Astrocyte of the spinal cord (primary cell): ENCODE data around the gene GRB10.
"Not testable (repeated sequence)": the region's sequence is repeated elsewhere in the genome, so short reads cannot be mapped to it uniquely, and the experiment has no call there.

Source experiments
- DNase-seq: peaks from one replicate; pipeline ENCODE4 v3.0.0; 2011; ENCODE audit warnings: low read depth, low spot score
- H3K4me3 ChIP-seq: 2 replicates; pipeline ENCODE4 v1.5.1; 2011; ENCODE audit warnings: low read depth, mild to moderate bottlenecking, low read length, moderate library complexity
- in situ Hi-C: cut with HindIII; loops from 2 replicates; pipeline ENCODE4 v1.10.0; 2017; ENCODE audit warnings: low sequenced_read_pairs
- TF ChIP-seq, protein P1 (sequence below): IDR thresholded peaks from 2 replicates; pipeline ENCODE4 v1.5.1; 2012; ENCODE audit warnings: low read depth, mild to moderate bottlenecking, low read length, inconsistent platforms

GRB10 gene

DNA sequence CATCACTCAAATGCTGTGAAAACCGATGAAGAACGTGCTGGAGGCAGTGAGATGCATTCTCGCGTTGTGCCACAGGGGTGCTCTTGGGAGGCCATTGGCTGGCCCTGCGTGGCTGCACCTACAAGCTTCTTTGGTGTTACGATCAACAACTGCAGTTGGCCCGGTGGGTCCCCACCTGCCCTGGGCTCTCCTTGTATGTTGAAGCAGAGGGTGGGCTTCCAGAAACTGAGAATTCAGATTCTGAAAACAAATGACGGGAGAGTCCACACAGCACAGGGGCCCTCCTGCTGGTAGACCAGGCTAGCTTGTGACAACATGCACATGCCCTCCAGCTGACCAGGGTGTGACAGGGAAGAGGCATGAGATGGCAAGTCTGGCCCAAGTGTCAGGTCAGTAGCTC lies 193.8 kb downstream of the GRB10 start:
- TF ChIP-seq, protein P1, sequence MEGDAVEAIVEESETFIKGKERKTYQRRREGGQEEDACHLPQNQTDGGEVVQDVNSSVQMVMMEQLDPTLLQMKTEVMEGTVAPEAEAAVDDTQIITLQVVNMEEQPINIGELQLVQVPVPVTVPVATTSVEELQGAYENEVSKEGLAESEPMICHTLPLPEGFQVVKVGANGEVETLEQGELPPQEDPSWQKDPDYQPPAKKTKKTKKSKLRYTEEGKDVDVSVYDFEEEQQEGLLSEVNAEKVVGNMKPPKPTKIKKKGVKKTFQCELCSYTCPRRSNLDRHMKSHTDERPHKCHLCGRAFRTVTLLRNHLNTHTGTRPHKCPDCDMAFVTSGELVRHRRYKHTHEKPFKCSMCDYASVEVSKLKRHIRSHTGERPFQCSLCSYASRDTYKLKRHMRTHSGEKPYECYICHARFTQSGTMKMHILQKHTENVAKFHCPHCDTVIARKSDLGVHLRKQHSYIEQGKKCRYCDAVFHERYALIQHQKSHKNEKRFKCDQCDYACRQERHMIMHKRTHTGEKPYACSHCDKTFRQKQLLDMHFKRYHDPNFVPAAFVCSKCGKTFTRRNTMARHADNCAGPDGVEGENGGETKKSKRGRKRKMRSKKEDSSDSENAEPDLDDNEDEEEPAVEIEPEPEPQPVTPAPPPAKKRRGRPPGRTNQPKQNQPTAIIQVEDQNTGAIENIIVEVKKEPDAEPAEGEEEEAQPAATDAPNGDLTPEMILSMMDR: peak; percentile 37
- no peak overlapping the region for H3K4me3 ChIP-seq
- in situ Hi-C loops: no loop called here
- DNase-seq: no peak

DNA sequence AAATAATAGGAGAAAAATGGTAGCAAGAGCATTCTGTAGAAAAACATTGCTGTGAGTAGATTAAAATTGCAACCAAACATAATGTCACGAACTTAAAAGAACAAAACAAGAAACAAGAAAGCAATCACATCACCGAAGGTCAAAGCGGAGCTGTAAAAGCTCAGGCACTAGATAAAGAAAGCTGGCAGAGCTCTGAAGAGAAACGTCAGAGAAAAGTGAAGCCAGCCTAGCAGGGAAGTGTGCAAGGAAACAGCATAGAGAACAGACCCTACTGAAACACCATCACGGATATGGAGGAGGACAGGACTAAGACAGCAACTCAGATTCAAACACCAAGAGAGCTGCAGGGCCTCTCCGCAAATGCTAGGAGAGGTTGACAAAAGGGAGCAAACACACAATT lies 195.0 kb downstream of the GRB10 start:
- no peak for DNase-seq
- no peak overlapping the region for H3K4me3 ChIP-seq
- TF ChIP-seq, protein P1: no peak
- in situ Hi-C loops: no loop called here

DNA sequence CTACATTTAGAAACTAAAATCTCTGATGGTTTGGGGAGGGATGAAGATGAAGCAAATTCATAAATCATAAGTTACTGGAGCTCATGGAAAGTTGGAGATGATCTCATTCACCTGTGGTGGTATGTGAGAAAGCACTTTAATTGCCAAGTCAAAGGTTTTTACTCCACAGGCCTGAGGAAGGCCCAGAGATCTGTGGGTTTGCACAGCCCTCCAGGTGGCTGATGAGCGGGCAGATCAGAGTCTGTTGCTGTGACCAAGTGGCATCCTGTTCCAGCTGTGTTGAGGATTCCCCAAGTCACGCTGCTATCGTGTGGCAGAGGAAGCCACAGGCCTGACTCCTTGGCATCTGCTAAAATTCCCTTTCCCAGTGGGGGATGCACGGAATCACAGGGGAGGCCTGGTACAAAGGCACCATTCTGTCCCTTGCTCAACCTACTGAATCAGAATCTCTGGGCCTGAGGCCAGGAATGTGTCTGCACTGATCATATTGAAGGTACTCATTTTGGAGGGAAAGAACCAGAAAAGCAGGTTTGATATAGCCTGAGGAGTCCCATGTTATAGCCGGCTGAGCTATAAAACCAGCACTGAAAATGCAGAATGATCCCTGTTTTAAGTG lies 197.8 kb downstream of the GRB10 start:
- no peak for DNase-seq
- in situ Hi-C loops: no loop called here
- H3K4me3 ChIP-seq: no peak overlapping the region
- TF ChIP-seq, protein P1: no peak

DNA sequence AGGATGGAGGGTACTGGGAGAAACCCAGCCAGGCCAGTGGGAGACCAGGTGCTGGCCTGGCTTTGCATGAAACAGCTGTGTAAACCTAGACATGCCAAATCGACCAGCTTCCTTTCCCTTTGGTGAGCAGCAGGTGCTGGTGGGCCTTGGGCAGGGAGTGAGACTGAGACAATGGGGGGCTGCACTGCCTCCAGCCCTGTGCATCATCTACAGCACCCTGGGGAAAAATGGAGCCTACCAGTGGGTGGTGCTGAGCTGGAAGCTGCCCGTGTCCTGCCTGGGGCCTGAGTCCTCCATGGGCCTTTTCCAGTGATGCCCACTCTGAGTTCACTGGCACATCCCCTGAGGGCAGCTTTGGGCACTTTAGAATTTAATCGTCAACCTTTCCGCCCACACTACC lies 198.3 kb downstream of the GRB10 start:
- in situ Hi-C loops: no loop called here
- TF ChIP-seq, protein P1: no peak
- no peak for DNase-seq
- H3K4me3 ChIP-seq: no peak overlapping the region

DNA sequence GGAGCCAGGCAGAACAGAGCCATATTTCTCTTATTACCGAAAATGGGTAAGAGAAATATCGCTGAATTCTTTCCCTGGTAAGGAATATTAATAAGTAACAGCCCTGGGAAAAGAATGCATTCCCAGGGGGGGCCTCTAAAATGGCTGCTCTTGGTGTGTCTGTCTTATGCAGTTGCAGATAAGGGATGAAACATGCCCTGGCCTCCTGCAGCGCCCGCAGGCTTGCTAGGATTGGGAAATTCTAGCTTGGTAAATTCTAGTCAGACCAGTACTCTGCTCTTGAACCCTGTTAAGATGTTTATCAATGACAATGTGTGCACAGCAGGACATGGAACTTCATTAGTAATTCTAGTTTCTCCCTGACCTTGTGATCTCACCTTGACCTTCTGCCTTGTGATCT lies 199.4 kb downstream of the GRB10 start:
- DNase-seq, in situ Hi-C loops, H3K4me3 ChIP-seq: not testable (repeated sequence)

DNA sequence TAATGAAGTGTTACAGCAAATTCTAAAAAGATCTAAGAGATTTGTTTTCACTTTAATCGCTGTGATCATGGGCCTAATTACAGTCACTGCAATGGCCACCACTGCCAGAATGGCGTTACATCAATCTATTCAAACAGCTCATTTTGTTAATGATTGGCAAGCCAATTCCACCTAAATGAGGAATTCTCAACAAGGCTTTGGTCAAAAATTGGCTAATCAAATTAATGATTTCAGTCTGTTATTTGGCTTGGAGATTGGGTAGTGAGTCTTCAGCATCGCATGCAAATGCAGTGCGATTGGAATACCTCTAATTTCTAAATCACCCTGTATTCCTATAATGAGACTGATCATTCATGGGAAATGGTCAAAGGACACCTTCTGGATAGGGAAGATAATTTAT lies 200.4 kb downstream of the GRB10 start:
- DNase-seq, H3K4me3 ChIP-seq, in situ Hi-C loops: not testable (repeated sequence)

DNA sequence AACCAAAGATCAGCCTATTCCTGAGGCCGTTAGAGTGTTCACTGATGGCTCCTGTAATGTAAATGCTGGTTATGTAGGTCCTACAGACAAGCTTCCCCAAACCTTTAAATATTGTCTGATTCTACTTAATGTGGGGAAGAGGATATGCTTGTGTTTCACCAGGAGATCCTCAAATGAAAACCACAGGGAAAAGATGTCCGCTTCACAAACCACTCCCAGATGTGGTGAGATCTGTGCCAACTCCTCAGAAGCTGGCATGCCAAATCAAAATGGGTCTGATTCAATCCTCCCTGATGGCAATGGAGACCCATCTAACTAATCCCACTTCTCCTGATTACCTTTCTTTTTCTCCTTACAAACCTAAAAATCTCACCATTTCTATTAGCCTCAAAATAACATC lies 202.0 kb downstream of the GRB10 start:
- H3K4me3 ChIP-seq, in situ Hi-C loops, DNase-seq: not testable (repeated sequence)

DNA sequence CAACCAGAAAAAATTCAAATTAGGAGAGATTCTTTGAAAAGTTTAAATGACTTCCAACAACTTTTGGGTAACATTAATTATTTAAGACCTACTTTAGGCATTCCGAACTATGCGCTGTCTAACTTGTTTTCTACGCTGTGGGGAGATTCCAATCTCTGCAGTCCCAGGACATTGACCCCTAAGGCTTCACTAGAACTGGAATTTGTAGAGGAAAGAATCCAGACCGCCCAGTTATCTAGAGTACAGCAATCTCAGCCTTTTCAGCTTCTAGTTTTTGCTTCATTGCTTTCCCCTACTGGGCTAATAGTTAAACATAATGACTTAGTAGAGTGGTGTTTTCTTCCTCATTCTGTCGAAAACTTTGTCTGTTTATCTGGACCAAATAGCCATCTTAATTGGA lies 202.6 kb downstream of the GRB10 start:
- TF ChIP-seq, protein P1: no peak
- in situ Hi-C loops: no loop called here
- DNase-seq: no peak

DNA sequence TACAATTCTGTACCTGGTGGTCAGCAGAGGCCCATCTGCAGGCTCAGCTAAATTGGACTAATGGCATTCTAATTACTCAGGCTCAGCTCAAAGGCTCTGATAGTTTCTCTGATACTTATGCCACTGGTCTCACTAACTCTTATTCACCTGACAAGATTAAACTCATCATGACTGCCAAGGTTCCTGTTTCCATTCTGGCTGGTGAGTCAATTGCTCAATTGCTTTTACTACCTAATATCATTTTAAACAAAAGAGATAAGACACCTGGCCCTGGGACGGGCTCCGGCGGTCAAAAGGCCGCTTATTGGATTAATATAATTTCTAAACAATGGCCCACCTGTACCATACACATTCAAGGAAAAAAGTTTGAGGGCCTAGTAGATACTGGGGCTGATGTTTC lies 204.6 kb downstream of the GRB10 start:
- DNase-seq, in situ Hi-C loops, H3K4me3 ChIP-seq: not testable (repeated sequence)

More for the DNA sequence above, 202.6 kb downstream of the GRB10 start:
- no peak overlapping the region for H3K4me3 ChIP-seq
